ENCODE data around the gene PREP.

Gene PREP

DNA sequence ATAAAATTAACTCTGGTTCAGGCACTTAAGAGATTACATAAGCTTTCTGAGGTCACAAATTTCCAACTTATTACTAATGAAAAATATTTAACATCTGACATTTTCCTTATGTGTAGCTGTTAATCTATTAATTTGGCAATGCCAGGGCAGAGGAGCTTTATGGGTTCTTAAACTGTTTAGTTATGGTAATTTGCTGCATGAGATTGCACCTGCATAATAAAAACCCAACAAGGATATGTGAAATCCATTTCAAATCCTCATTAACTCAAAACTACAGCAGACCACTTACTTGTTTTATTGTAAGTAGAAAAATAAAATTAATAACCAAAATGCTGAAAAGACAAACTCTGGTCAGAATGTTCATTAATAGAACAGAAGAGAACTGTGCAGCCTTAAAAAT, 98.1 kb downstream of the PREP start:
- no peak for DNase-seq

DNA sequence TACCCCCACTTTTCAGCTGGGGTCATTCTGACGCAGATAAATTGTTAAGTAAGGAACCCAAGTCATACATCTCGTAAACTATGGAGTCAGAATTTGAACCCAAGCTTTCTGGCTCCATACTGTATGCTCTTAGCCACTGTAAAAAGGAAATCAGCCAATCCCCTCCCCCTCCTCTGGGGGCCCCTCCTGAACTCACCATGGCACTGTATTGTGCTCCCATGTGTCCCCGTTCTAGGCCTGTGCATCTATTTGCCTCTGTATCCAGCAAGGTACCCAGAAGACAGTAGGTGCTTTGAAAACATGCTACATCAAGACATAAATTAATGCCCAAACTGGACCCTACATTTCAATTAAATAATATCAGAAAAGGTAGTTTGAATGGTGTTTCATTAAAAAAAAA, 98.5 kb downstream of the PREP start:
- DNase-seq, result no peak

GRCh38 chr6:105302617-105303128, 100.2 kb downstream of the PREP start:
- no peak for DNase-seq

- no peak for DNase-seq
Observed at GRCh38 chr6:105301756-105302616, 100.9 kb downstream of the PREP start.

- no peak for DNase-seq
Observed at GRCh38 chr6:105301072-105301503, 101.8 kb downstream of the PREP start.

GRCh38 chr6:105300090-105300489, 102.8 kb downstream of the PREP start:
- DNase-seq, result no peak

GRCh38 chr6:105294129-105294528, 108.8 kb downstream of the PREP start:
- no peak for DNase-seq

DNA sequence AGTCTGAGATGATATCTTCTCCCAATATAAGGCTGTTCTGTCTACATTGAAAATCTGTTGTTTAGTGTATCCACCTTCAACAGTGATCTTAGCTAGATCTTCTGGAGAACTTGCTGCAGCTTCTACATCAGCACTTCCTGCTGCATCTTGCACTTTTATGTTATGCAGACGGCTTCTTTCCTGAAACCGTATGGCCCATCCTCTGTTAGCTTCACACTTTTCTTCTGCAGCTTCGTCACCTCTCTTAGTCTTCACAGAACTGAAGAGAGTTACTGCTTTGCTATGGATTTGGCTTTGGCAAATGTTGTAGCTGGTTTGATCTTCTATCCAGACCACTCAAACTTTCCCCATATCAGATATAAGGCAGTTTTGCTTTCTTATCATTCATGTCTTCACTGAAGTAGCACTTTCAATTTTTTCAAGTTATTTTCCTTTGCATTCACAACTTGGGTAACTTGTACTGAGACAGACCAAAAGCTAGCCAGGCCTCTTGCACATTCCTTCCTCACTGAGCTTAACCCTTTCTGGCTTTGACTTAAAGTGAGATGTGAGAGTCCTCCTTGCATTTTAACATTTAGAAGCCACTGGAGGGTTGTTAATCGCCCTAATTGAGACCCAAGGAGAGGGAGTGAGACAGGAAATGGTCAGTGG, 110.1 kb downstream of the PREP start:
- no peak for DNase-seq

DNA sequence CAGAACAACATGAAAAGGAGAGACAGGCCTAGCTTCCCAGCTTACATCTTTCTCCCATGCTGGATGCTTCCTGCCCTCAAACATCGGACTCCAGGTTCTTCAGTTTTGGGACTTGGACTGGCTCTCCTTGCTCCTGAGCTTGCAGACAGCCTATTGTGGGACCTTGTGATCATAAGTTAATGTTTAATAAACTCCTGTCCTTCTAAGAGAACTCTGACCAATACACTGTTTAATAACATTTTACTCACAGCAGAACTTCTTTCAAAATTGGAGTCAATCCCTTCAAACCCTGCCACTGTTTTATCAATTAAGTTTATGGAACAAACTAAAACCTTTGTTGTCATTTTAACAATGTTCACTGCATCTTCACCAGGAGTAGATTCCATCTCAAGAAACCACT, 111.4 kb downstream of the PREP start:
- no peak for DNase-seq

GRCh38 chr6:105282631-105283585, 120.0 kb downstream of the PREP start:
- DNase-seq, result no peak

- DNase-seq, result no peak
Observed at GRCh38 chr6:105280033-105280432, 122.8 kb downstream of the PREP start.

GRCh38 chr6:105279463-105279862, 123.4 kb downstream of the PREP start:
- DNase-seq, result no peak

DNA sequence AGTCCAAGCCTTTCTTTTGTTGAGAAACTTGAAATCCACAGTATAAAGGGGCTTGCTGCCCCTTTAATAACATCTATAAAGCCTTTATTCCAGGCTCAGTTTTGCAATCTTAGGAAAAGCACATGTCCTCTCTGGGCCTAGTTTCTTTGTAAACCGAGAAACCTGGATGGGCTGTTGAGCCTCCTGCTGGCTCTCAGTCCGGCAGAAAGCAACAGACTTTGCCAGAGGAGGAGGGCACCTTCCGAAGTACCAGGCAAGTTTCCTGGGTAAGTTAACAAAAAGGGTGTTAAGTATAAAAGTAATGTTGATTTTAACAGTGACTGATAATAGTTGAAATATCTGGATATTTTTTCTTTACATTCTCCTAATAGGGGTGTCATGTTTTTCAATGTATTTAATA, 124.1 kb downstream of the PREP start:
- DNase-seq, result no peak

GRCh38 chr6:105278035-105278434, 124.8 kb downstream of the PREP start:
- no peak for DNase-seq

DNA sequence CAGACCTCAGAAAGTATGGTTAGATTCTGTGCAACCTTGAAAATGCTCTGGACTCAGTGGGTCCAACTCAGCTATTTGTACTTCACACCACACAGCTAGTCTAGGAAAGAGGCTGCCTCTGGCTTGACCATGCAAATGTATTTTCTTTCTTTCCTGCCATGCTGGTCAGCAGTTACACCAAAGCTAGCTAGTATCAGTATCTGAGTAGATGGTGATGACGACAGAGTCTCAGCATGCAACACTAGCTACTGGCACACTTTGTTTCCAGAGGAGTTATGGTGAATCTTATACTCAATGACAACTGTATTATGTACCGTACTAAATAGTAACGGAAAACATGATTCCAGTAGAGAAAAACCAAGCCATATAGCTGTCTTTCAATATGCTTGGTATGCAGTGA, 126.5 kb downstream of the PREP start:
- no peak for DNase-seq

DNA sequence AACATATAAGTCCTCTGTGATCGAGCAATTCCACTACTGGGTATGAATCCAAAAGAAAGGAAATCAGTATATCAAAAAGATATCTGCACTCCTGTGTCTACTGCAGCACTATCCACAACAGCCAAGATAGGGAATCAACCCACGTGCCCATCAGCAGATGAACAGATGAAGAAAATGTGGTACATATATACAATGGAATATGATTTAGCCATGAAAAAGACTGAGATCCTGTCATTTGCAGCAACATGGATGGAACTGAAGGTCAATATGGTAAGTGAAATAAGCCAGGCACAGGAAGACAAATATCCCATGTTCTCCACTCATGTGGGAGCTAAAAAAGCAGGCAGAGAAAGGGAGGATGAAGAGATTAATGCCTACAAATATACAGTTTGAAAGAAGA, 127.3 kb downstream of the PREP start:
- DNase-seq, result no peak

DNA sequence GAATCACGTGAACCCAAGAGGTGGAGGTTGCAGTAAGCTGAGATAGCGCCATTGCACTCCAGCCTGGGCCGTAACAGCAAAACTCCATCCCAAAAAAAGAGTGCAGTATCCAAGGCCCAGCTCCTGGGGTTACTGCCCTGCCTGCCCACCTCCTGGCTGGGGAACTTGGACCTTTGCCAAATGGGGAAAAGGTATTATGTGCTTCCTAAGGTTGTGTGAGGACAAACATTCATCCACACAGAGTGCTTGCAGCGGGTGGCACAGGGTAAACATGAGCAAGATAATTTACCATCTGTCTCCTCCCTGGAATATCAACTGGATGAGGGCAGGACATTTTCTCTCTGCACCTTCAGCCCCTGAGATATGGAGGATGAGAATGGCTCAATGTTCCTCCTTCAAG, 128.2 kb downstream of the PREP start:
- no peak for DNase-seq

- no peak for DNase-seq
Observed at GRCh38 chr6:105273589-105273988, 129.3 kb downstream of the PREP start.

- no peak for DNase-seq
Observed at GRCh38 chr6:105272786-105273185, 130.1 kb downstream of the PREP start.

DNA sequence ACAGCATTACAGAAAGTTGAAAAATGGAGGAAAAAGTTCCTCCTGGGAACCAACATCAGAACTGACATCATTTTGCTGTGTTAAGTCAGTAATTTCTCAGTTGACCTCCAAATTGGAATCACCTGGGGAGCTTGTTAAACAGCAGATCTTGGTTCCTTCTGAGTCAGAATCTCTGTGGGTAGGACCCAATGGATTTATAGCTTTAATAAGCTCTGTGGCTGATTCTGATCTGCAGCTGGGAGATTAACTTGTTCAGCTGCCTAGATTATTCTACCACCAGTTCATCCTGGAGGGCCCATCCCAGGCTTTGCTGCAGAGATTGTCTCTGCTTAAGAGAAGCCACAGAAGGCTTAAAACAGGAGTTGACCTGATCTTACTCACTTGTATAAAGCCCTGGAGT, 132.4 kb downstream of the PREP start:
- no peak for DNase-seq

- no peak for DNase-seq
Observed at GRCh38 chr6:105269390-105269789, 133.5 kb downstream of the PREP start.

DNA sequence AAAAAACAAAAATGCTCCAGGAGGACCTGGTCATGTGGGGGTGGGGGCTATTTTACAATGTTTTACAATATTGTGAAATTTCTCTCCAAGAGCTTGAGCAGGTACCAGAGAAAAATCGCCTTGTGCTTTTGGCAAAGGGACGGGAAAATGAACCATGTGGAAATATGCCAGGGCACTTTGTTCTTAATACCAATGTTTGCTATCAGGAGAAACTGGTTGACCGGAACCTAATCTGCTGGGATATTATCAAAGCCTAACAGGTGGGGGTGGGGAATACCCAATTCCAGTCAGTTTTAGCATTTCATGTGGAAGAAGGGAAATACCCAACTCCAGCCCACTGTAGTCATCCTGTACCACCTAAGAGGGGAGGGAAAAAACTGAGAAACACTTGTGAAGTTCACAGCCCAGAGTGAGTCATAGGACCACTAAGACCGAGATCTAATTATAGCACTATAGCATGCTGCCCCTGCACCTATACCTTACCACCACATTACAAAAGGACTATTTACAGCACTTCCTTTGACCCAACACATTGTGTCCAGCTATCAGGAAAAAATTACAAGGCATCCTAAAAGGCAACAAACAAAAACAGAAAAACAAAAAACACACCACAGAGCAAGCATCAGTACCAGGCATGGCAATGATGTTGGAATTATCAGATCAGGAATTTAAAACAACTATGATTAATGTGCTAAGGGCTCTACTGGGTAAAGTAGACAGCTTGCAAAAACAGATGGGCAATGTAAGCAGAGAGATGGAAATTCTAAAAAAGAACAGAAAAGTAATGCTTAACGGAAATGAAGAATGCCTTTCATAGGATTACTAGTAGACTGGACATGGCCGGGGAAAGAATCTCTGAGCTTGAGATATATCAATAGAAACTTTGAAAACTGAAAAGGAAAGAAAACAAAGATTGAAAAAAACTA, 138.9 kb downstream of the PREP start:
- no peak for DNase-seq
